Neural cell (in vitro differentiated cells): ENCODE results near the gene OR5M8.

Experiments
- EZH2 ChIP-seq: fragments of 200-600, 300-800 bp; shearing (Covaris generic), sonication (generic); IDR thresholded peaks from 2 replicates; pipeline ENCODE4 v1.6.1; 2014; ENCODE audit warnings: antibody characterized with exemption, low read length, borderline replicate concordance, mild to moderate bottlenecking; ENCODE audit not compliant: insufficient read depth, poor library complexity, severe bottlenecking
- TAF1 ChIP-seq: IDR thresholded peaks from 2 replicates; pipeline ENCODE4 v1.6.1; 2012; ENCODE audit warnings: low read depth
- TF ChIP-seq, protein P1 (sequence below): fragments of 450-650 bp; IDR thresholded peaks from 2 replicates; pipeline ENCODE4 v1.5.1; 2014; ENCODE audit warnings: antibody characterized with exemption, mild to moderate bottlenecking, moderate library complexity; ENCODE audit not compliant: poor library complexity, severe bottlenecking

DNA sequence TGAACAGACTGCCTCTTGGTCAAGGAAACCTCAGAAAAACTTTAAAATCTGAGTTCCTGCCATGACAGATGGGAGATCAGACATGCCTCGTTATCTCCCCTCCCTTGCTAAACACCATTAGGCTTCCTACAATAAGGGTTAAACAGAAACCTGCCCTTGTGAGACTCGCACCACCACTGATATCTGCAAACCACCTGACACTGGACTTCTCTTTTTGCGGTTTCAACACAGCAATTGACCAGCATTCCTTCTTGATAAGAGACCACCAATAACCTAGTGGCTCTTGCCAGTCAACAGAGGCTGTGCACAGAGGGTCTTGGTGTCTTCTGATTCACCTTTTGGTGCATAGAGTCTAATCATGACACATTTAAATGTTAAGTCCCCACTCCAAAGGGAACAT is 4.4 kb downstream of the OR5M8 start:
- TF ChIP-seq TAF1 (no peak), EZH2 (no peak)
- TF ChIP-seq, protein P1, sequence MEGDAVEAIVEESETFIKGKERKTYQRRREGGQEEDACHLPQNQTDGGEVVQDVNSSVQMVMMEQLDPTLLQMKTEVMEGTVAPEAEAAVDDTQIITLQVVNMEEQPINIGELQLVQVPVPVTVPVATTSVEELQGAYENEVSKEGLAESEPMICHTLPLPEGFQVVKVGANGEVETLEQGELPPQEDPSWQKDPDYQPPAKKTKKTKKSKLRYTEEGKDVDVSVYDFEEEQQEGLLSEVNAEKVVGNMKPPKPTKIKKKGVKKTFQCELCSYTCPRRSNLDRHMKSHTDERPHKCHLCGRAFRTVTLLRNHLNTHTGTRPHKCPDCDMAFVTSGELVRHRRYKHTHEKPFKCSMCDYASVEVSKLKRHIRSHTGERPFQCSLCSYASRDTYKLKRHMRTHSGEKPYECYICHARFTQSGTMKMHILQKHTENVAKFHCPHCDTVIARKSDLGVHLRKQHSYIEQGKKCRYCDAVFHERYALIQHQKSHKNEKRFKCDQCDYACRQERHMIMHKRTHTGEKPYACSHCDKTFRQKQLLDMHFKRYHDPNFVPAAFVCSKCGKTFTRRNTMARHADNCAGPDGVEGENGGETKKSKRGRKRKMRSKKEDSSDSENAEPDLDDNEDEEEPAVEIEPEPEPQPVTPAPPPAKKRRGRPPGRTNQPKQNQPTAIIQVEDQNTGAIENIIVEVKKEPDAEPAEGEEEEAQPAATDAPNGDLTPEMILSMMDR: no peak
